Activated naive CD4-positive, alpha-beta T cell treated with anti-CD3 and anti-CD28 coated beads for 36 hours (primary cell): ENCODE data around the gene INS. TPM values are rescaled to one million over a fixed set of nuclear protein-coding genes. Genes with fewer than 3 reads are reported as not detected.

Experiments
- CTCF ChIA-PET: fragments of 350-600 bp; sonication (Branson Sonifier 250); formaldehyde crosslinking; loops from one replicate; lab custom pipeline; 2021; ENCODE audit warnings: antibody characterized with exemption; lab: Charles Lee
- DNase-seq: peaks from one replicate; pipeline ENCODE4 v3.0.0-alpha.2; 2020
- H3K27ac Mint-ChIP-seq: one replicate; pipeline ENCODE4 v1.8.0; 2021; ENCODE audit warnings: mild to moderate bottlenecking, mixed read lengths
- H3K27me3 Mint-ChIP-seq: one replicate; pipeline ENCODE4 v1.8.0; 2021; ENCODE audit warnings: low read depth, mixed read lengths
- H3K36me3 Mint-ChIP-seq: one replicate; pipeline ENCODE4 v1.8.0; 2021; ENCODE audit warnings: low read depth, mixed read lengths
- H3K4me1 Mint-ChIP-seq: one replicate; pipeline ENCODE4 v1.8.0; 2021; ENCODE audit warnings: low read depth, mixed read lengths
- H3K4me3 Mint-ChIP-seq: one replicate; pipeline ENCODE4 v1.8.0; 2021; ENCODE audit warnings: mild to moderate bottlenecking, moderate library complexity, mixed read lengths
- H3K9me3 Mint-ChIP-seq: one replicate; pipeline ENCODE4 v1.8.0; 2021; ENCODE audit warnings: mixed read lengths
- intact Hi-C: fragments of 100-400 bp; cut with micrococcal nuclease; formaldehyde crosslinking; loops from one replicate; pipeline ENCODE4 v1.15.1; 2023
- total RNA-seq, 2 experiments: library from RNA; stranded (reverse); gene quantifications; one replicate each; pipeline ENCODE4 v1.2.3, GENCODE V29; 2021

The INS gene
- total RNA-seq, 2 experiments from 2014 or later = not detected

DNA sequence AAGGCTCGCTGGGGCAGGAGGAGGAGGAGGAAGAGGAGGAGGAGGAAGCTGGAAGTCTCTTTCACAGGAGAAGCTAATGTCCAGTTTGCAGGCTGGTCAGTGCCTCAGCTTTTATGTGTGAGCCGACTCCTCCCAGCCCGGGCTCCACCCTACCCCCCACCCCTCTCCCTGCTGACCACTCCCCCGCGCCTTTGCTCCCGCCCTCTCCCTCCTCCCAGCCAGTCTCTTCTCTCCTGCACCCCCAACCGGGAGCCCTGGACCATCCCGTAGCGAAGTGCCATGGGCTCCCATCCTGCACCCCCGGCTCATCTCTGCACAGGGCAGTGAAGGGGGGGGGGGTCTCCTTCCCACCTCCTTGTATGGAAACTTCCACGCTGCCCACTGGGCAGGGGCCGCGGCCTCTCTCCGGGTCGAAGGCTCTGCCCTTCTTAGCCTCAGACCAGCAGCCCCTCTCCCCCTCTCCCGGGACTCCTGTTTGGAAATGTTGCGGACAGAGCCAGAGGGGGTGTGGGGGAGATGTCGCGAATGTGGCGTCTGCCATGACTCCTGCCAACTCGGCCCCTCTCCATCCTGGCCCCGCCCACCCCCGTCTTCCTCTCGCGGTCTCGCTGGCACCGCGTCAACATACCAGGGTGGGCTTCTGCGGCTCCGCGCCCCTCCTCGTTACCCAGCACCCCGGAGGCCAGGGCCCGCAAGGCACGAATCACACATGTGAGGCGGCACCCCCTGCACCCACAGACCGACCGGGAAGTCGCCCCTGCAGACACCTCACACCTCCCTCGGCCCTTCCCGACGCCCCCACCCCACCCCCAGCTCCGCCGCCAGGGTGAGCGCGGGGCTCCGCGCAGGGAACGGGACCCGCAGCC is 23.6 kb downstream of the INS start:
- DNase-seq = no peak
- H3K27ac Mint-ChIP-seq = no peak overlapping the region
- peaks cover 57% of the 10 kb centered on the region for H3K27me3 Mint-ChIP-seq
- H3K4me1 Mint-ChIP-seq = peaks cover 16% of the 10 kb centered on the region
- H3K36me3 Mint-ChIP-seq = no peaks in the 10 kb centered on the region
- H3K4me3 Mint-ChIP-seq = peak overlapping the region; percentile 15
- CTCF ChIA-PET = no interaction called here
- H3K9me3 Mint-ChIP-seq = no peaks in the 10 kb centered on the region
- intact Hi-C loops = no loop called here

DNA sequence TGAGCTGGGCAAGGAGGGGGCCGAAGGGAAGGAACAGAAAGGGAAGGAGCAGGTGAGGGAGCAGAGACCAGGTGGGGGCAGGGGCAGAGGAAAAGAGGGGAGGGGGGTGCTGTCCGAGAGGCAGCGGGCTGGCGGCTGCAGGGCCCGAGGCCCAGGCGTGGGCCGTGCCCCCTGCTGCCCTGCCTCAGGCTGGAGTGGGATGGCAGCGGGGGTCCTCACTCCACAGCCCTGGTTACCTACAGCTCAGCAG is 24.1 kb downstream of the INS start:
- Mint-ChIP-seq H3K36me3 (no peaks in the 10 kb centered on the region), H3K27ac (no peak overlapping the region), H3K27me3 (peaks cover 56% of the 10 kb centered on the region), H3K4me1 (peaks cover 11% of the 10 kb centered on the region), H3K4me3 (no peak overlapping the region), H3K9me3 (no peaks in the 10 kb centered on the region)
- no peak for DNase-seq
- intact Hi-C loops = no loop called here
- CTCF ChIA-PET = no interaction called here

DNA sequence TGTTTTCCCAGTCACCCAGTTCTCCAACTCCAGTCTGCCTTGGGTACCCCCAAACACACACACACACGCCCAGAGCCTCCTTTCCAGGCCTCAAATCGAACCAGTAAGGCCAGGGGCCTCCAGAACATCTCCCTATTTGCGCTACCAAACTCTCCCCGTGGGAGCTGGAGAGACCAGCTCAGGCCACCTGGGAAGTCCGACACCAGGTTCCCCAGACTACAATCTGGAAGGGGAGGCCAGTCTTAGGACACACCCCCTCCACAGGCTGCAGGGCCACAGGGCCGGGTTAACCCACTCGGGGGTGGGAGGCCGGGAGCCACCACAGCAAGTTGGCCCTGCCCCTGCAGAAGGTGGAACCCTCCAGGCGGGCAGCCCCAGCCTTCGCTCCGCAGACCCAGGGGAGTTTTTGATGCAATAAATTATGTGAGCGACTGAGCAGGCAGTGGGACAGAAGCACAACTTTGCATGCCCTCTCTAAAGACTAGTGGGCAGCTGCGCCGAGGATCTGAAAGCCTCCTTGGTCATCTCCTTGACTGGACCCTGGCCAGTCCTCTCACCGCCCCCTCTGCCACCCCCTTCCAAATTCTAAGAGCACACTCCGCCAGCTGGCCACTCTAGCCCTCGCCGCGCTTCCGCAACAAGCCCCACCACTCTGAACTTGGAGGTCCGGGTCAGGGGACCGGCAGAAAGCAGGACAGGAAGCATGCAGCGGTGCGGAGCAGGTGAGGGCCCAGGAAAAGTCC is 24.6 kb downstream of the INS start:
- CTCF ChIA-PET = no interaction called here
- peaks cover 10% of the 10 kb centered on the region for H3K4me1 Mint-ChIP-seq
- intact Hi-C loops = no loop called here

DNA sequence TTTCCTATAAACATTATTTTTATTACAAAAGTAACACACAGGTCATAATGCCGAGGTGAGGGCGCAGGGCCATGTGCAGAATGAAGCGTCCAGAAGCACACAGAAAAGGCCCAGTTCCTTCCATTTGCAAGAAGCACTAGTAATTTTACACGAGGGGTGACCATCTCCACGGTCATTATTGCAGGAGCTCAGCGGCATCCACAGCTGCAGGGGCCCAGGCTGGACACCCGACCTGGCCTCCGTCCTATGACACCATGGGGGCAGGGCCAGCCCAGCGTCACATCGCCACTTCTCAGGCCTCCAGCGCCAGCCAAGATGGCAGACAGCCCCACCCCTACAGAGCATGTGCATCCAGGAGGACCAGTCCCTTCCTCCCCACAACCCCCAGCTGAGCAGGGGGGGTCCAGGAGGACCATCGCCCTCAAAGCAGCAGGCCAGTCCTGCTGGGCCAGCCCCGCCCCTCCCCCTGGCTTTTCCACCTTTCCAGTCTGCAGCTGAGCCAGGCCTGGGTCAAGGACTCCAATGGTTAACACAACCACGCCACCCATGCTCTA is 25.3 kb downstream of the INS start:
- peaks cover 6% of the 10 kb centered on the region for H3K4me1 Mint-ChIP-seq
- no peaks in the 10 kb centered on the region for H3K36me3 Mint-ChIP-seq
- H3K27me3 Mint-ChIP-seq = peaks cover 55% of the 10 kb centered on the region
- no peak overlapping the region for H3K27ac Mint-ChIP-seq
- no peak overlapping the region for H3K4me3 Mint-ChIP-seq
- CTCF ChIA-PET = no interaction called here
- peaks cover 3% of the 10 kb centered on the region for H3K9me3 Mint-ChIP-seq
- DNase-seq = no peak
- intact Hi-C loops = no loop called here

More for the DNA sequence above, 24.6 kb downstream of the INS start:
- H3K4me3 Mint-ChIP-seq = no peak overlapping the region
- H3K9me3 Mint-ChIP-seq = peaks cover 3% of the 10 kb centered on the region
- no peaks in the 10 kb centered on the region for H3K36me3 Mint-ChIP-seq
- H3K27me3 Mint-ChIP-seq = peaks cover 59% of the 10 kb centered on the region
- DNase-seq = no peak
- no peak overlapping the region for H3K27ac Mint-ChIP-seq

DNA sequence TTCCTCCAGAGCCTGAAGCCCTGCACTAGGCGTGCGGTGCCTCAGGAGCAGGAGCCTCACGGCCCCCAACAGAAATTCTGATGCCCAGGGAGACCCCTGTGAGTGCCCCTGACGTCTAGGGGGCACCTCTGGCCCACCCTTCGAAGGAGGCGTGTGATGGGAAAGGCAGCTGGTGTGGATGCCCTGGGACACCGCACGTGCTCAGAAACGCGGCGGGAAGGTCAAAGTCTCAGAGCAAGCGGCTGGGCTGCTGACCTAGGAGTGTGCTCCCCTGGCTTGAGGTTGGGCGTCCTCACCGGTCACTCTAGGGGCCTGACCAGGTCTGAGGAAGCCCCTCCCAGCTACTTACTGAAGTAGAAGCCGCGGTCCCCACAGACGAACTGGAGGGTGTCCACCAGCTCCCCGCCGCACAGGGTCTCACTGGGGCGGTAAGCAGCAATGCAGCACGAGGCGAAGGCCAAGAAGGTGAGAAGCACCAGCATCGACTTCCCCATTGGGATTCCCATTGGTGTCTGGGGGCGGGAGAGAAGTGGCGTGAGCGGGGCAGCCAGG is 25.9 kb downstream of the INS start:
- peaks cover 54% of the 10 kb centered on the region for H3K27me3 Mint-ChIP-seq
- H3K4me3 Mint-ChIP-seq = no peak overlapping the region
- intact Hi-C loops = no loop called here
- CTCF ChIA-PET = no interaction called here
- peaks cover 6% of the 10 kb centered on the region for H3K4me1 Mint-ChIP-seq
- peaks cover 3% of the 10 kb centered on the region for H3K9me3 Mint-ChIP-seq
- no peaks in the 10 kb centered on the region for H3K36me3 Mint-ChIP-seq
- no peak for DNase-seq
- H3K27ac Mint-ChIP-seq = no peak overlapping the region

DNA sequence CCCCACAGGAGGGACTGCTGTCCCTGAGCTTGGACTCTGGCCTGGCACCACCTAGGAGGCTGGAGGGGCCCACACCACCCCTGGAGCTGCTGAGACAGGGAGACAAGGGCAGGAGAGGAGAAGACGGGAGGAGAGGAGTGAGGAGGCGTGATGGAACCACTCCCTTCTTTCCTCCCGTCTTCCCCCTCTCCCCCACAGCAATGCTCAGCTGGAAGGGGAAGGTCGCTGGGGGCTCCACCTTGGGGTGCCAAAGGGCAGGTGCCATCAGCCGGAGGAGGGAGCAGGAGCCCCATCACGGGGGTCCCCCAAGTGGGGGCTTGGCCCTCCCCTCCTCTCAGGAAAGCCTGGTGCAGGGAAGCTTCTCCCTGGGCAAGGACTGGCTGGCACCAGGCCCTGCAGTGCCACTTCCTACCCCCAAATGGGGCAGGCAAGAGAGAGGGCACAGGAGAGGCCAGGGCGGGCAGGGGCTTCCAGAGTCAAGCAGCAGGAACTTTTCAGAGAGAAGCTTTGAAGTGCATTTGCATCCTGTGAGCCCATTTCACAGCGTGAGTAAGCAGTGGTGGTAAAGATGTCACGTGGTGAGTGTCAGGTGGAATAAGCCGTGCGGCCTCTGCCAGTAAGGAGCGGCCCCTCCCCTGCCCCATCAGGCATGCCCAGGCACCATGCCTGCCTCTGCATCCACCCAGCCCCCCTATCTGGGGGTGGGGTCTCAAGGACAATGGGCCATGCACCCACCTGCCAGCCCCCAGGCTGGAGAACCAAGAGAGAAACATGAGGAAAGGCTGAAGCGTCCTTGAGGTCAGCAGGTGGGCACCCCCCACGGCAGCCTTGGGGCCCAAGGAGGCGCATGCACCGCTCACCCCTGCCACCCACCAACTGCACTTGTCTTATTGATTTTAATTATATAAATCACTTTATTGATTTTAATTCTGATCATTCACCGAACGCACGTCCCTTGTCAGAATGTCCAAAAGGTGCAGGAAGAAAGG is 26.7 kb downstream of the INS start:
- H3K4me3 Mint-ChIP-seq = no peak overlapping the region
- no peak for DNase-seq
- no peaks in the 10 kb centered on the region for H3K36me3 Mint-ChIP-seq
- H3K27me3 Mint-ChIP-seq = peaks cover 52% of the 10 kb centered on the region
- CTCF ChIA-PET = no interaction called here
- H3K9me3 Mint-ChIP-seq = peaks cover 3% of the 10 kb centered on the region
- intact Hi-C loops = no loop called here
- peaks cover 6% of the 10 kb centered on the region for H3K4me1 Mint-ChIP-seq
- H3K27ac Mint-ChIP-seq = no peak overlapping the region

DNA sequence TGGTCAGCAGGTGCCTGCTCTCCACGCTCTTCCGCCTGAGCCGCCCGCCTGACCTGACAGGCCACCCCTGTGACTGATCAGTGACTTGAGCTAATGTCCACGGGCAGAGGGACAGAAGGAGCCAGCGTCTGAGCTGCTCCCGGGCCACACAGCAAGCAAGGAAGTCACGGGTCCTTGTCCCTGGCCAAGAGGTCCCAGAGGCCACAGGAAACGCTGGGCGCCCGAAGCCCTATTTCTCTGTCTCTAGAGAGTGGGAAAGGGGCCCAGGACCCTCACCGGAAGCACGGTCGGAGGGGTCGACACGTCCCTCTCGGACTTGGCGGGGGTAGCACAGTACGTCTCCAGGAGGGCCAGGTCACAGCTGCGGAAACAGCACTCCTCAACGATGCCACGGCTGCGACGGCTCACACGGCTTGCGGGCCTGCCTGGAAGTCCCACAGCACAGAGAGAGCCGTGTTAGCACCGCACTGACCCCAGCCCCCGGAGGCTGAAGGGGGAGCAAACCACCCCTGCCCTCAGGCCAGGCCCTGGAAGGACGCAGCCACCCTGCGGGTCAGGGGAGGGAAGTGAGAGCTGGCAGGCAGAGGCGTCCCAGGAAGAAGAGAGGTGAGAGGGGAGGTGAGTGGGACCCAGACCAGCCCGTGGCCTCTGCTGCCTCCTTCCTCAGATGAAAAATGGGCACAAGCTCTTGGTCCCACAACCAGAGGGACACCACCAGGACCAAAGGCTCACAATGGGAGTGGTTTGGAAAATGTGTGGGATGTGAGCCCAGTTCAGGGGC is 27.6 kb downstream of the INS start:
- H3K27ac Mint-ChIP-seq = no peak overlapping the region
- intact Hi-C loops = no loop called here
- peaks cover 55% of the 10 kb centered on the region for H3K27me3 Mint-ChIP-seq
- CTCF ChIA-PET = no interaction called here
- H3K9me3 Mint-ChIP-seq = peaks cover 3% of the 10 kb centered on the region
- no peak for DNase-seq
- no peaks in the 10 kb centered on the region for H3K36me3 Mint-ChIP-seq
- H3K4me1 Mint-ChIP-seq = peaks cover 6% of the 10 kb centered on the region
- no peak overlapping the region for H3K4me3 Mint-ChIP-seq

DNA sequence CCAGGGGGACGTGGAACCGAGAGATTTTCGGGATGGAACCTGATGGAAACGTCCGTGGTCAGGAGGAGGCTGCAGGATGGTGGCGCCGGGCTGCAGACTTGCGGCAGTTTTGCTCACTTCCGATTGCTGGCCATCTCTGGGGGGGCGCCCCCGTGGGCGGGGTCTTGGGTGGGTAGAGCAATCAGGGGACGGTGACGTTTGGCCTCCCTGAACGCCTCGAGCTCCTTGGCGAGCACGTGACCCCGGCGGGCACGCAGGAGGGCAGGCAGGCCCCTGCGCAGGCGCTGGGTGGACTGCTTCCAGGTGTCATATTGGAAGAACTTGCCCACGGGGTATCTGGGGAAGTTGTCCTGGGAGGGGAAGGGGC is 28.2 kb downstream of the INS start:
- peaks cover 53% of the 10 kb centered on the region for H3K27me3 Mint-ChIP-seq
- intact Hi-C loops = no loop called here

DNA sequence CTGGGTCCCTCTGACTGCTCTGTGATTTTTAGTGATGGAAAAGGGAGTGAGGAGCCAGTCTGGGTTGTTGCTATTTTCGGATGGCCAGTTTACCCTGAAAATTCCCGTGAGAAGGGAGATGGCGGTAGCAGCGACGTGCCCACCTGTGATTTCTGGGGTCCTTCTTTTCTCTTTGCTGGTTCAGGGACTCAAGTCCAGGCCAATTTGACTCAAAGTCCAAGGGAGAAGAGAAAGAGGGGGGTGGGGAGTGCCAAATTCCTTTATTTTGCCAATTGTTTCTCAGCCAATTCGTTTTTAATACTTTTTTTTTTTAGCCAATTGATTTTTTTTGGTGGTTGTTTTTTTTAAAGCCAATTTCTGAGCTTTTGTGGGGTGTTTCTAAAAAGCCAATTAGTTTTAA is 28.8 kb downstream of the INS start:
- Mint-ChIP-seq H3K4me1 (peaks cover 2% of the 10 kb centered on the region), H3K9me3 (peaks cover 3% of the 10 kb centered on the region), H3K27ac (no peak overlapping the region), H3K36me3 (no peaks in the 10 kb centered on the region), H3K27me3 (peaks cover 48% of the 10 kb centered on the region), H3K4me3 (no peak overlapping the region)
- CTCF ChIA-PET = interaction anchor here (0.6 kb wide), 1 partner anchor 313 kb away, joined by 4 read pairs; no protein-coding TSS in a partner anchor
- intact Hi-C loops = no loop called here
- no peak for DNase-seq

More for the DNA sequence above, 28.2 kb downstream of the INS start:
- Mint-ChIP-seq H3K36me3 (no peaks in the 10 kb centered on the region), H3K4me1 (peaks cover 4% of the 10 kb centered on the region), H3K27ac (no peak overlapping the region), H3K9me3 (peaks cover 3% of the 10 kb centered on the region), H3K4me3 (no peak overlapping the region)
- CTCF ChIA-PET = no interaction called here
- no peak for DNase-seq

DNA sequence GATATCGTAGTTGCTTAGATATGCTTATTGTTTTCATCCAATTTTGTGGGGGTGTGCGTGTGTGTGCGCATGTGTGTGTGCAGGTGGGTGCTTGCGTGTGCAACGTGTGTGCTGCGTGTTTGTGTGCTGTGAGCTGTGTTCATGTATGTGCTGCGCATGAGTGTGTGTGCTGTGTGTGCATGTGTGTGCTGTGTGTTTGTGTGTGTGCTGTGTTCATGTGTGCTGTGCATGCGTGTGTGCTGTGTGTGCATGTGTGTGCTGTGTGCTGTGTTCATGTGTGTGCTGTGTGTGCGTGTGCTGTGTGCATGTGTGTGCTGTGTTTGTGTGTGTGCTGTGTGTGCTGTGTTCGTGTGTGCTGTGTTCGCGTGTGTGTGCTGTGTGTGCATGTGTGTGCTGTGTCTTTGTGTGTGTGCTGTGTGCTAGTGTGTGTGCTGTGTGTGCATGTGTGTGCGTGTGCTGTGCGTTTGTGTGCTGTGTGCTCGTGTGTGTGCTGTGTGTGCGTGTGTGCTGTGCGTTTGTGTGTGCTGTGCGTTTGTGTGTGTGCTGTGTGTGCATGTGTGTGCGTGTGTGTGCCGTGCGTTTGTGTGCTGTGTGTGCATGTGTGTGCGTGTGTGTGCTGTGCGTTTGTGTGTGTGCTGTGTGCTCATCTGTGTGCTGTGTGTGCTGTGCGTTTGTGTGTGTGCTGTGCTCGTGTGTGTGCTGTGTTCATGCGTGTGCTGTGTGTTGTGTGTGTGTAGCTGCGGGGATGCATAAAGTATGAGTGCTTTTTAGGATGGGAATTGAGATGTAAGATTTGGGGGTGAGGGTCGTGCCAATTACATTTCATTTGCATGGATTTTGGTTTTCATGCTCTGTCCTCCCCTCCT is 29.4 kb downstream of the INS start:
- Mint-ChIP-seq H3K27ac (no peak overlapping the region), H3K4me3 (no peak overlapping the region)
- CTCF ChIA-PET = interaction anchor here (0.6 kb wide), 1 partner anchor 312 kb away, joined by 4 read pairs; no protein-coding TSS in a partner anchor

More for the DNA sequence above, 29.4 kb downstream of the INS start:
- peaks cover 3% of the 10 kb centered on the region for H3K9me3 Mint-ChIP-seq
- no peaks in the 10 kb centered on the region for H3K4me1 Mint-ChIP-seq
- H3K36me3 Mint-ChIP-seq = no peaks in the 10 kb centered on the region
- H3K27me3 Mint-ChIP-seq = peaks cover 43% of the 10 kb centered on the region
- no peak for DNase-seq
- intact Hi-C loops = no loop called here
